ENCODE results near the gene BCL2L15. TPM values are rescaled to one million over a fixed set of nuclear protein-coding genes. Genes with fewer than 3 reads are reported as not detected.

BCL2L15 gene
- total and polyA plus RNA-seq, 2 of the 8 experiments (the other 6 are each of a cell fraction or from before 2014, with no cell fraction given), result 0.32 to 0.36 TPM

DNA sequence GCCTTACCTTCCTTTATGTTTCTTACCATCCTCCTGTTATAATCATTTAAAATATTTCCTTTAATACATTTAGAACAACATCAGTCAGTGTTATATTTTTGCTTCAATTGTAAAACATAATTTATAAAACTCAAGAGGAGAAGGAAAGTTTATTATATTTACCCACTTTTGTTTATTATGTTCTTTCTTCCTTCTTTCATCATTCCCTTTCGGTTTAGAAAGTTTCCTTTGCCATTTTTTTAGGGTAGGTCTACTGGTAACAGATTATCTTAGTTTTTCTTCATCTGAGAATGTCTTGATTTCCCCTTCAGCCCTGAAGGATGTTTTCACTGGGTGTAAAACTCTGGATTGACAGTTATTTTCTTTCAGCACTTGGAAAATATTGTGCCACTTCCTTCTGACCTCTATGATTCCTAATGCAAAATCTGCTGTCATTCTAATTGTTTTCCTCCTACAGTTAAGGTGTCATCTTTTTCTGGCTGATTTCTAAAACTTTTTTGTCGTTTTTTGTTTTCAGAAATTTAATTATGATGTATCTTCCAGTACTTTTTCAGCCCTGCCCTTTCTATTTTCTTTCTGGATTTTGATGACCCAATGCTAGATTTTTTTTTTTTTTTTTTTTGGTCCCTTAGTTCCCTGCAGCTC is 40.9 kb downstream of the BCL2L15 start:
- H3K9ac ChIP-seq (replicated peaks in 1 of 4; ENCODE audit: extremely low read depth in 1 of 4, low read depth in 3 of 4, low read length in 3 of 4), result no peak overlapping the region
- DNase-seq (ENCODE audit: low read depth in 1 of 2, low spot score in 2 of 2) (no peak), FAIRE-seq (no peak)
- no peak overlapping the region for H2BK15ac ChIP-seq (ENCODE audit: low read length)
- WGBS, 2 experiments (ENCODE audit: extremely low coverage in 1 of 2, insufficient coverage in 1 of 2, insufficient read length in 1 of 2, insufficient replicate concordance in 2 of 2, low coverage in 1 of 2, low lambda C conversion rate in 2 of 2, missing lambda C conversion rate in 1 of 2), result 91% methylated on average over 2 of the region's 2 CpGs; no CpG with 5 or more reads in 1 of the 2 experiments
- H2AFZ ChIP-seq (ENCODE audit: low read length), result no peak overlapping the region
- H3K4me3 ChIP-seq (ENCODE audit: extremely low read depth in 1 of 4, insufficient read depth in 2 of 4, low read depth in 3 of 4, low read length in 4 of 4), result no peak overlapping the region
- no peak overlapping the region for H2BK20ac ChIP-seq (ENCODE audit: low read length)
- no peaks in the 10 kb centered on the region; the same call in 1 of the 2 replicates for H3K23me2 ChIP-seq (ENCODE audit: low read depth, low read length)
- H4K5ac ChIP-seq (ENCODE audit: insufficient read length, low read depth, low read length), result no peak overlapping the region
- H3K56ac ChIP-seq (replicated peaks; ENCODE audit: insufficient read length, low read depth, low read length), result no peak overlapping the region
- peaks cover 0 to 3% of the 10 kb centered on the region in 2 experiments; a peak in 1 of 4 replicates for H3K9me3 ChIP-seq (ENCODE audit: insufficient read depth in 2 of 2, low read depth in 1 of 2, low read length in 1 of 2)
- H2BK120ac ChIP-seq (replicated peaks; ENCODE audit: low read depth, low read length), result no peak overlapping the region
- ChIA-PET POLR2A (ENCODE audit: partially characterized antibody) (no interaction called here), CTCF (ENCODE audit: partially characterized antibody) (interaction anchor here (1.6 kb wide), 1 partner anchor 13 kb away, joined by 3 read pairs; no protein-coding TSS in a partner anchor)
- no peaks in the 10 kb centered on the region for H3K27me3 ChIP-seq (replicated peaks in 1 of 4; ENCODE audit: control insufficient read depth in 3 of 4, extremely low read depth in 1 of 4, insufficient read depth in 3 of 4, low read length in 3 of 4)
- H2AK5ac ChIP-seq (ENCODE audit: low read depth, low read length), result no peak overlapping the region
- no peak overlapping the region for H3K27ac ChIP-seq (ENCODE audit: low read depth, low read length)
- no peak overlapping the region for H3K4me2 ChIP-seq (ENCODE audit: insufficient read depth in 1 of 2, low read depth in 2 of 2, low read length in 2 of 2)
- H4K91ac ChIP-seq (replicated peaks; ENCODE audit: insufficient read length, low read length), result no peak overlapping the region
- H3K79me1 ChIP-seq (ENCODE audit: low read depth, low read length), result no peaks in the 10 kb centered on the region
- H3K18ac ChIP-seq (ENCODE audit: extremely low read depth, low read length), result no peak overlapping the region
- no peaks in the 10 kb centered on the region for H3K79me2 ChIP-seq (ENCODE audit: control insufficient read depth in 1 of 2, insufficient read depth in 2 of 2, low read length in 2 of 2)
- no peaks in the 10 kb centered on the region for H4K20me1 ChIP-seq (replicated peaks in 1 of 2; ENCODE audit: control insufficient read depth in 1 of 2, insufficient read depth in 2 of 2, low read length in 2 of 2)
- H2BK5ac ChIP-seq (ENCODE audit: low read depth, low read length), result no peak overlapping the region
- H3K14ac ChIP-seq (ENCODE audit: insufficient read length), result no peak overlapping the region
- no peaks in the 10 kb centered on the region for H3K36me3 ChIP-seq (ENCODE audit: control insufficient read depth in 2 of 4, insufficient read depth in 4 of 4, low read length in 3 of 4)
- no peak overlapping the region for H3K4ac ChIP-seq (replicated peaks; ENCODE audit: insufficient read length, low read depth, low read length)
- H3K23ac ChIP-seq (ENCODE audit: insufficient read length), result no peak overlapping the region
- H4K8ac ChIP-seq (ENCODE audit: extremely low read depth, insufficient read depth, low read length), result no peak overlapping the region
- no peaks in the 10 kb centered on the region for H3K4me1 ChIP-seq (replicated peaks in 1 of 4; ENCODE audit: control insufficient read depth in 3 of 4, insufficient read depth in 4 of 4, low read length in 3 of 4)
- H2BK12ac ChIP-seq (ENCODE audit: low read depth, low read length), result no peak overlapping the region
- TF ChIP-seq, protein P1, sequence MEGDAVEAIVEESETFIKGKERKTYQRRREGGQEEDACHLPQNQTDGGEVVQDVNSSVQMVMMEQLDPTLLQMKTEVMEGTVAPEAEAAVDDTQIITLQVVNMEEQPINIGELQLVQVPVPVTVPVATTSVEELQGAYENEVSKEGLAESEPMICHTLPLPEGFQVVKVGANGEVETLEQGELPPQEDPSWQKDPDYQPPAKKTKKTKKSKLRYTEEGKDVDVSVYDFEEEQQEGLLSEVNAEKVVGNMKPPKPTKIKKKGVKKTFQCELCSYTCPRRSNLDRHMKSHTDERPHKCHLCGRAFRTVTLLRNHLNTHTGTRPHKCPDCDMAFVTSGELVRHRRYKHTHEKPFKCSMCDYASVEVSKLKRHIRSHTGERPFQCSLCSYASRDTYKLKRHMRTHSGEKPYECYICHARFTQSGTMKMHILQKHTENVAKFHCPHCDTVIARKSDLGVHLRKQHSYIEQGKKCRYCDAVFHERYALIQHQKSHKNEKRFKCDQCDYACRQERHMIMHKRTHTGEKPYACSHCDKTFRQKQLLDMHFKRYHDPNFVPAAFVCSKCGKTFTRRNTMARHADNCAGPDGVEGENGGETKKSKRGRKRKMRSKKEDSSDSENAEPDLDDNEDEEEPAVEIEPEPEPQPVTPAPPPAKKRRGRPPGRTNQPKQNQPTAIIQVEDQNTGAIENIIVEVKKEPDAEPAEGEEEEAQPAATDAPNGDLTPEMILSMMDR (IDR thresholded peaks at IDR 0.05; ENCODE audit: control extremely low read depth in 1 of 3, insufficient read depth in 1 of 3, low read depth in 1 of 3, low read length in 3 of 3), result no peak
- TF ChIP-seq SP2 (IDR thresholded peaks at IDR 0.05; ENCODE audit: low read length), result no peak
- TF ChIP-seq RNF2 (IDR thresholded peaks at IDR 0.05; ENCODE audit: borderline replicate concordance, low read depth, low read length, missing control alignments, poor library complexity, severe bottlenecking), result no peak
- TF ChIP-seq SIX5 (IDR thresholded peaks at IDR 0.05; ENCODE audit: low read depth, low read length), result no peak
- TF ChIP-seq CTBP2 (IDR thresholded peaks at IDR 0.05; ENCODE audit: borderline replicate concordance, insufficient read depth, insufficient read length, low read length), result no peak
- no peak for TF ChIP-seq HDAC2 (IDR thresholded peaks at IDR 0.05; ENCODE audit: borderline replicate concordance in 1 of 2, low read depth in 2 of 2, low read length in 2 of 2)
- TF ChIP-seq, protein P2, sequence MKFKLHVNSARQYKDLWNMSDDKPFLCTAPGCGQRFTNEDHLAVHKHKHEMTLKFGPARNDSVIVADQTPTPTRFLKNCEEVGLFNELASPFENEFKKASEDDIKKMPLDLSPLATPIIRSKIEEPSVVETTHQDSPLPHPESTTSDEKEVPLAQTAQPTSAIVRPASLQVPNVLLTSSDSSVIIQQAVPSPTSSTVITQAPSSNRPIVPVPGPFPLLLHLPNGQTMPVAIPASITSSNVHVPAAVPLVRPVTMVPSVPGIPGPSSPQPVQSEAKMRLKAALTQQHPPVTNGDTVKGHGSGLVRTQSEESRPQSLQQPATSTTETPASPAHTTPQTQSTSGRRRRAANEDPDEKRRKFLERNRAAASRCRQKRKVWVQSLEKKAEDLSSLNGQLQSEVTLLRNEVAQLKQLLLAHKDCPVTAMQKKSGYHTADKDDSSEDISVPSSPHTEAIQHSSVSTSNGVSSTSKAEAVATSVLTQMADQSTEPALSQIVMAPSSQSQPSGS (IDR thresholded peaks at IDR 0.05; ENCODE audit: low read length), result no peak
